Loucy (cell line): ENCODE results near the gene GRB2.

Experiments
- H2AFZ ChIP-seq: fragments of 200-600 bp; sonication (generic); 2 replicates; pipeline ENCODE4 v1.6.0; 2016; ENCODE audit warnings: antibody characterized with exemption, mild to moderate bottlenecking, low read length, moderate library complexity
- H3F3A ChIP-seq: fragments of 200-600 bp; 2 replicates; pipeline ENCODE4 v1.6.0; 2016; ENCODE audit warnings: antibody characterized with exemption, low read depth, mild to moderate bottlenecking
- H3K27me3 ChIP-seq: fragments of 200-600 bp; sonication (generic); 2 replicates; pipeline ENCODE4 v1.6.1; 2014; ENCODE audit warnings: low read length, mild to moderate bottlenecking; ENCODE audit not compliant: insufficient read depth, poor library complexity, severe bottlenecking
- H3K36me3 ChIP-seq: fragments of 200-600 bp; sonication (generic); 2 replicates; pipeline ENCODE4 v1.6.1; 2016; ENCODE audit warnings: low read length; ENCODE audit not compliant: insufficient read depth
- H3K4me1 ChIP-seq: fragments of 200-600 bp; sonication (generic); 2 replicates; pipeline ENCODE4 v1.5.1; 2014; ENCODE audit warnings: low read length, mild to moderate bottlenecking; ENCODE audit not compliant: insufficient read depth, poor library complexity, severe bottlenecking
- H3K4me2 ChIP-seq: fragments of 200-600 bp; sonication (generic); 2 replicates; pipeline ENCODE4 v1.6.0; 2014; ENCODE audit warnings: antibody characterized with exemption, low read length, low read depth, mild to moderate bottlenecking; ENCODE audit not compliant: poor library complexity, severe bottlenecking
- H3K4me3 ChIP-seq: fragments of 200-600 bp; sonication (generic); 2 replicates; pipeline ENCODE4 v1.5.1; 2014; ENCODE audit warnings: low read length, mild to moderate bottlenecking, mixed read lengths; ENCODE audit not compliant: poor library complexity, severe bottlenecking
- H3K79me2 ChIP-seq: fragments of 200-600 bp; sonication (generic); 2 replicates; pipeline ENCODE4 v1.6.1; 2014; ENCODE audit warnings: low read length; ENCODE audit not compliant: insufficient read depth
- H3K9ac ChIP-seq: fragments of 200-600 bp; sonication (generic); 2 replicates; pipeline ENCODE4 v1.6.0; 2014; ENCODE audit warnings: mild to moderate bottlenecking, low read depth, low read length, moderate library complexity; ENCODE audit not compliant: poor library complexity, severe bottlenecking
- H3K9me2 ChIP-seq: fragments of 200-600 bp; sonication (generic); replicated peaks from 2 replicates; pipeline ENCODE4 v1.6.1; 2016; ENCODE audit warnings: low read depth, low read length, mixed read lengths
- H3K9me3 ChIP-seq: fragments of 200-600 bp; sonication (generic); 2 replicates; pipeline ENCODE4 v1.6.1; 2014; ENCODE audit warnings: mild to moderate bottlenecking, antibody characterized with exemption, low read length, low read depth; ENCODE audit not compliant: insufficient read depth
- H4K20me1 ChIP-seq: fragments of 200-600 bp; sonication (generic); 2 replicates; pipeline ENCODE4 v1.6.0; 2014; ENCODE audit warnings: antibody characterized with exemption, low read length, mild to moderate bottlenecking; ENCODE audit not compliant: insufficient read depth, poor library complexity, severe bottlenecking
- CTCF ChIP-seq: fragments of 200-600 bp; sonication (generic); conservative IDR thresholded peaks from 2 replicates; pipeline ENCODE4 v1.5.1; 2014; ENCODE audit warnings: mild to moderate bottlenecking, antibody characterized with exemption, low read length
- EZH2phosphoT487 ChIP-seq: fragments of 200-600 bp; IDR thresholded peaks from 2 replicates; pipeline ENCODE4 v1.6.1; 2018; ENCODE audit warnings: antibody characterized with exemption, mild to moderate bottlenecking, moderate library complexity, borderline replicate concordance

GRB2 gene

DNA sequence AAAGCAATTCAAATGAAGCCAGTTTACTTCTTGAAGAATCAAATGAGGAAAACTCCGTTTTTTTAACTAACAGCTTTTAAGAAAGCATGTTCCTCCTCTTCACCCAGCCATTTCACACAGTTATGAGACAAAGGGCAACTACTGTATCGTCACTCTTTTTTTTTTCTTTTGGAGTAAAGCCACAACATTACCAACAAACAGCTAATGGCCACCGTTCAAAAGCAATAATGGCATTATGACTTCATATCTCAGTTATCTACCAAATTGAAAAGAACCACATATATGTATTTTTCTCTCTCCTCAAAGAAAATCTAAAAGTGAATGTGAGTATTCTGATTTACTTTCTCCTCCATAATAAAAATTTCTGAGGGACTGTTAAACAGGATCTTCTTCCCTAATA is 14.5 kb downstream of the GRB2 start:
- peaks cover 61% of the 10 kb centered on the region for H3K36me3 ChIP-seq
- H4K20me1 ChIP-seq: peaks cover 71% of the 10 kb centered on the region
- peaks cover 37% of the 10 kb centered on the region for H3K4me1 ChIP-seq

GRCh38 chr17:75388476-75389030 is 16.9 kb downstream of the GRB2 start:
- Histone ChIP-seq H3K9me3 (no peaks in the 10 kb centered on the region), H3K27me3 (no peaks in the 10 kb centered on the region), H4K20me1 (peaks cover 67% of the 10 kb centered on the region), H3K4me3 (no peak overlapping the region), H3K9me2 (no peaks in the 10 kb centered on the region), H3F3A (no peaks in the 10 kb centered on the region), H3K79me2 (peaks cover 97% of the 10 kb centered on the region), H3K4me2 (no peak overlapping the region), H3K4me1 (peaks cover 26% of the 10 kb centered on the region), H3K36me3 (peaks cover 61% of the 10 kb centered on the region), H2AFZ (no peak overlapping the region), H3K9ac (no peak overlapping the region)
- TF ChIP-seq CTCF (no peak), EZH2phosphoT487 (no peak)

More for the DNA sequence above, 14.5 kb downstream of the GRB2 start:
- H3K4me2 ChIP-seq: no peak overlapping the region
- no peaks in the 10 kb centered on the region for H3F3A ChIP-seq
- no peaks in the 10 kb centered on the region for H3K27me3 ChIP-seq
- no peaks in the 10 kb centered on the region for H3K9me2 ChIP-seq
- H2AFZ ChIP-seq: no peak overlapping the region
- H3K4me3 ChIP-seq: no peak overlapping the region
- no peak overlapping the region for H3K9ac ChIP-seq
- TF ChIP-seq EZH2phosphoT487 (no peak), CTCF (no peak)
- H3K9me3 ChIP-seq: no peaks in the 10 kb centered on the region
- H3K79me2 ChIP-seq: peaks cover 98% of the 10 kb centered on the region

DNA sequence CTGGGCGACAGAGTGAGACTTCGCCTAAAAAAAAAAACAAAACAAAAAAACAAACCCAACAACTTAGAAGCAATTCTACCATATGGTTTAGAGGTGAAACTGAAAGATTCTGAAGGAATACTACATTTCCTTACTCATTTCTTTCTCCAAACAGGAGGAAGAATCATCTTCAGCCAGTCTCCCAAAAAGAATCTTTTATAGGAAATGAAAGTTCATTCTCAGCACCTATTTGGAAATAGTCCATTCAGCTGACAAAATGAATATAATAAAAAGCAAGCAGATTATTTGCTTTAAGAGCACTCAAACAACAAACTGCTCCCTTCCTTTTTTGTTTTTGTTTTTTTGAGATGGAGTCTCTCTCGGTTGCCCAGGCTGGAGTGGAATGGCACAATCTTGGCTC is 17.7 kb downstream of the GRB2 start:
- Histone ChIP-seq H4K20me1 (peaks cover 60% of the 10 kb centered on the region), H3K9me2 (no peaks in the 10 kb centered on the region), H3K9me3 (no peaks in the 10 kb centered on the region), H2AFZ (no peak overlapping the region), H3K4me3 (no peak overlapping the region), H3K9ac (no peak overlapping the region), H3K79me2 (peaks cover 97% of the 10 kb centered on the region), H3K4me1 (peaks cover 18% of the 10 kb centered on the region), H3K27me3 (no peaks in the 10 kb centered on the region), H3F3A (no peaks in the 10 kb centered on the region), H3K36me3 (peaks cover 59% of the 10 kb centered on the region), H3K4me2 (no peak overlapping the region)
- TF ChIP-seq EZH2phosphoT487 (no peak), CTCF (no peak)
